Endothelial cell (in vitro differentiated cells): ENCODE results near the gene TARP.

Source experiments
- DNase-seq: peaks from one replicate; pipeline ENCODE4 v3.0.0; 2021; ENCODE audit warnings: low spot score
- H3K27ac Mint-ChIP-seq: one replicate; pipeline ENCODE4 v1.8.0; 2021; ENCODE audit warnings: mixed read lengths, inconsistent platforms; ENCODE audit not compliant: unreplicated experiment
- H3K27me3 Mint-ChIP-seq: one replicate; pipeline ENCODE4 v1.8.0; 2021; ENCODE audit warnings: mild to moderate bottlenecking, moderate library complexity, mixed read lengths, inconsistent platforms; ENCODE audit not compliant: unreplicated experiment
- H3K36me3 Mint-ChIP-seq: one replicate; pipeline ENCODE4 v1.8.0; 2021; ENCODE audit warnings: mild to moderate bottlenecking, low read depth, mixed read lengths, inconsistent platforms; ENCODE audit not compliant: unreplicated experiment
- H3K4me1 Mint-ChIP-seq: one replicate; pipeline ENCODE4 v1.8.0; 2021; ENCODE audit warnings: mild to moderate bottlenecking, mixed read lengths, inconsistent platforms; ENCODE audit not compliant: unreplicated experiment
- H3K4me3 Mint-ChIP-seq: one replicate; pipeline ENCODE4 v1.8.0; 2021; ENCODE audit warnings: mild to moderate bottlenecking, mixed read lengths, inconsistent platforms; ENCODE audit not compliant: unreplicated experiment
- H3K9me3 Mint-ChIP-seq: one replicate; pipeline ENCODE4 v1.8.0; 2021; ENCODE audit warnings: mixed read lengths, inconsistent platforms; ENCODE audit not compliant: unreplicated experiment
- TF ChIP-seq, protein P1 (sequence below): fragments of 200-600 bp; sonication (generic); IDR thresholded peaks from one replicate; pipeline ENCODE4 v1.5.0; 2021; ENCODE audit warnings: antibody characterized with exemption; ENCODE audit not compliant: unreplicated experiment

TARP gene

DNA sequence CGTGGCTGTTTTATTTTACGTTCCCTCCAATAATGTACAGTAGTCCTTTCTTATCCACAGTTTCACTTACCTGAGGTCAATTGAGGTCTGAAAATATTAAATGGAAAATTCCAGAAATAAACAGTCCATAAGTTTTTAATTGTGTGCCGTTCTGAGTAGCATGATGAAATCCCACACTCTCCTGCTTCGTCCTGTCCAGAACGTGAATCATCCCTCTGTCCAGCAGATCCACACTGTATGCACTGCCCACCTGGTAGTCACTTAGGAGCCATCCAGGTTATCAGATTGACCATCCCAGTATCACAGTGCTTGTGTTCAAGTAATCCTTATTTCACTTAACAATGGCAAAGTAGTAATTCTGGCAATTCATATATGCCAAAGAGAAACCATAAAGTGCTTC is 49.0 kb downstream of the TARP start:
- peaks cover 28% of the 10 kb centered on the region for H3K36me3 Mint-ChIP-seq
- H3K9me3 Mint-ChIP-seq, result no peaks in the 10 kb centered on the region
- H3K27me3 Mint-ChIP-seq, result no peaks in the 10 kb centered on the region
- H3K4me3 Mint-ChIP-seq, result no peak overlapping the region
- TF ChIP-seq, protein P1, sequence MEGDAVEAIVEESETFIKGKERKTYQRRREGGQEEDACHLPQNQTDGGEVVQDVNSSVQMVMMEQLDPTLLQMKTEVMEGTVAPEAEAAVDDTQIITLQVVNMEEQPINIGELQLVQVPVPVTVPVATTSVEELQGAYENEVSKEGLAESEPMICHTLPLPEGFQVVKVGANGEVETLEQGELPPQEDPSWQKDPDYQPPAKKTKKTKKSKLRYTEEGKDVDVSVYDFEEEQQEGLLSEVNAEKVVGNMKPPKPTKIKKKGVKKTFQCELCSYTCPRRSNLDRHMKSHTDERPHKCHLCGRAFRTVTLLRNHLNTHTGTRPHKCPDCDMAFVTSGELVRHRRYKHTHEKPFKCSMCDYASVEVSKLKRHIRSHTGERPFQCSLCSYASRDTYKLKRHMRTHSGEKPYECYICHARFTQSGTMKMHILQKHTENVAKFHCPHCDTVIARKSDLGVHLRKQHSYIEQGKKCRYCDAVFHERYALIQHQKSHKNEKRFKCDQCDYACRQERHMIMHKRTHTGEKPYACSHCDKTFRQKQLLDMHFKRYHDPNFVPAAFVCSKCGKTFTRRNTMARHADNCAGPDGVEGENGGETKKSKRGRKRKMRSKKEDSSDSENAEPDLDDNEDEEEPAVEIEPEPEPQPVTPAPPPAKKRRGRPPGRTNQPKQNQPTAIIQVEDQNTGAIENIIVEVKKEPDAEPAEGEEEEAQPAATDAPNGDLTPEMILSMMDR, result no peak
- DNase-seq, result no peak
- H3K4me1 Mint-ChIP-seq, result peaks cover 6% of the 10 kb centered on the region
- H3K27ac Mint-ChIP-seq, result no peak overlapping the region

DNA sequence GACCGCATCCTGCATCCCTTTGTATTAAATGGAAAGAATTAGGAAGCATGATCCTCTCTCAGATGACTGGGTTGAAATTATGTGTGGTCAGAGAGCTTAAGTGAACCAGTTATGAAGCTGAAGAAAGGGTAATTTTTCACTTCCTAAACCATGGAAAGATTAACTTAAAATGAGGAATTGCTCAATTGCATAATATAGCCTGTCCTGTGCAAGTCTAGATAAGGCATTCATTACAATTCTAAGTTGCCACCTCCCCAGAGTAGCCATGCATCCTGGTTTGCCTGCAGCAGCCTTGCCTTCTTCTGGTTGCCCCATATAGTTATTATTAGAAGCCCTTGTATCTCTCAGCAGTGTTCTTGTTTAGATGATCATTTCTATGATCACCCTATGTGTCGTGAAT is 50.1 kb downstream of the TARP start:
- H3K4me1 Mint-ChIP-seq, result peaks cover 6% of the 10 kb centered on the region
- TF ChIP-seq, protein P1, result no peak
- peaks cover 28% of the 10 kb centered on the region for H3K36me3 Mint-ChIP-seq
- H3K9me3 Mint-ChIP-seq, result no peaks in the 10 kb centered on the region
- DNase-seq, result no peak
- H3K27ac Mint-ChIP-seq, result no peak overlapping the region
- no peak overlapping the region for H3K4me3 Mint-ChIP-seq
- no peaks in the 10 kb centered on the region for H3K27me3 Mint-ChIP-seq

DNA sequence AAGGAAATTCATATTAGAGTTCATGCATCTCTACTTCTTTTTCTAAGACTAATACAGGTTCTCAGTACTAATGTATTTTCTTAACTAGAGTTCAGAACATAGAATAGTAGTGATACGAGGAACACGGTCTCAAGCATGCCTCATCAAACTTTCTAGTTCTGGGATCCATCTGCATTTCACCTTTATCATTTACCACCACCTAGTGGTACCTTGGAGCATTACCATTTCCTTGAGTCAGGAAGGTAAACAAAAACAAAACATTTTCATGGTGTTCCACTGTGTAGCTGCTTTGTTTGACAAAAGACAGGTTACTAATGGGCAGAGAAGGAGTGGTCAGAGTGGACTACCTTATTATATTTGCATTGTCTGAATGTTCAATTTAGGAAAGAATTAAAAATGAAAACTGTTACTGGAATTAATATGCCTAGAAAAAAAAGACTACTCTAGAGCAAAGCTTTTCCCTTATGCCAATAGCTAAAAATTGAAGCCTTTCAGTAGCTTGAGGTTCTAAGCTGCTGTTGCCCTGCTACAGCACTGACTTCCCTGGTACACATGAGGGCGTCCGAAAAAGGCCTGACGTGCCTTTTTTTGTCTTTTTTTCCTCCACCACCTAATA is 50.8 kb downstream of the TARP start:
- peak; percentile 39 for DNase-seq
- no peak overlapping the region for H3K4me3 Mint-ChIP-seq
- H3K27me3 Mint-ChIP-seq, result no peaks in the 10 kb centered on the region
- H3K27ac Mint-ChIP-seq, result peak overlapping the region; percentile 85
- H3K36me3 Mint-ChIP-seq, result peaks cover 28% of the 10 kb centered on the region
- peaks cover 6% of the 10 kb centered on the region for H3K4me1 Mint-ChIP-seq
- TF ChIP-seq, protein P1, result peak; percentile 94
- no peaks in the 10 kb centered on the region for H3K9me3 Mint-ChIP-seq

DNA sequence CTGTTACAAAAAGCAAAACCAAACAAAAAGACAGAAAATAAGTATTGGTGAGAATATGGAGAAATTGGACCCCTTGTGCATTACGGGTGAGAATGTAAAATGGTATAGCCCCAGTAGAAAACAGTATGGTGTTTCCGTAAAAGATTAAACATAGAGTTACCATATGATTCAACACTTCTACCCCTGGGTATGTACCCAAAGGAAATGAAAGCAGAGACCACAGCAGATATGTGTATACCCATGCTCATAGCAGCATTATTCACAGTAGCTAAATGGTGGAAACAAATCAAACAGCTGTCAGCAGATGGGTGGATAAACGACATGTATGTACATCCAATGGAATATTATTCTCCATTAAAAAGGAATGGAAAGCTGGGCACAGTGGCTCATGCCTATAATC is 53.0 kb downstream of the TARP start:
- Mint-ChIP-seq H3K36me3 (peaks cover 32% of the 10 kb centered on the region), H3K27ac (no peak overlapping the region), H3K4me3 (peak overlapping the region; percentile 17), H3K4me1 (peaks cover 8% of the 10 kb centered on the region), H3K27me3 (peaks cover 3% of the 10 kb centered on the region), H3K9me3 (no peaks in the 10 kb centered on the region)
- DNase-seq, result no peak
- TF ChIP-seq, protein P1, result no peak

DNA sequence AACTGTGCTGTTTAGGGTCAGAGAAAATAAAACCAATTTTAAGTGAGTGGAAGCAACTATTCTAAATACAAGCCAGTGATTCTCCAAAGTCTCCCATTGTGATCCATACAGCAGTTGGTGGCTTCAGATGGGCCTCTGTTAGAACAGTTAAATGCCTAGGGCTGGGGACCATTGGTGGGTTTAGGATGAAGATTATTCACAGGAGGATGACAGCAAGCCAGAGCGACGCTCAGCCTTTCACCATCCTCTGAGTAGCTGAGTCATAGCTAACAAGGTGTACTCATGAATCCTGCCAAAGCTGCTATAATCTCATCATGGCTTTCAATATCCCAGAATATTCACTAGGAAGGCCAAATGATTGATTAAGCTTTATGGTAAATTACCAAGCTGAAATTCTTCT is 55.8 kb downstream of the TARP start:
- peaks cover 8% of the 10 kb centered on the region for H3K4me1 Mint-ChIP-seq
- H3K27me3 Mint-ChIP-seq, result peaks cover 3% of the 10 kb centered on the region
- H3K36me3 Mint-ChIP-seq, result peaks cover 24% of the 10 kb centered on the region
- no peak overlapping the region for H3K27ac Mint-ChIP-seq
- H3K9me3 Mint-ChIP-seq, result no peaks in the 10 kb centered on the region
- no peak for DNase-seq
- TF ChIP-seq, protein P1, result no peak
- H3K4me3 Mint-ChIP-seq, result no peak overlapping the region
